Endothelial cell of hepatic sinusoid (primary cell): ENCODE results near the gene UCP2.

Experiments
- in situ Hi-C: cut with HindIII; loops from 2 replicates; pipeline ENCODE4 v1.10.0; 2017; ENCODE audit warnings: low sequenced_read_pairs

Gene UCP2

DNA sequence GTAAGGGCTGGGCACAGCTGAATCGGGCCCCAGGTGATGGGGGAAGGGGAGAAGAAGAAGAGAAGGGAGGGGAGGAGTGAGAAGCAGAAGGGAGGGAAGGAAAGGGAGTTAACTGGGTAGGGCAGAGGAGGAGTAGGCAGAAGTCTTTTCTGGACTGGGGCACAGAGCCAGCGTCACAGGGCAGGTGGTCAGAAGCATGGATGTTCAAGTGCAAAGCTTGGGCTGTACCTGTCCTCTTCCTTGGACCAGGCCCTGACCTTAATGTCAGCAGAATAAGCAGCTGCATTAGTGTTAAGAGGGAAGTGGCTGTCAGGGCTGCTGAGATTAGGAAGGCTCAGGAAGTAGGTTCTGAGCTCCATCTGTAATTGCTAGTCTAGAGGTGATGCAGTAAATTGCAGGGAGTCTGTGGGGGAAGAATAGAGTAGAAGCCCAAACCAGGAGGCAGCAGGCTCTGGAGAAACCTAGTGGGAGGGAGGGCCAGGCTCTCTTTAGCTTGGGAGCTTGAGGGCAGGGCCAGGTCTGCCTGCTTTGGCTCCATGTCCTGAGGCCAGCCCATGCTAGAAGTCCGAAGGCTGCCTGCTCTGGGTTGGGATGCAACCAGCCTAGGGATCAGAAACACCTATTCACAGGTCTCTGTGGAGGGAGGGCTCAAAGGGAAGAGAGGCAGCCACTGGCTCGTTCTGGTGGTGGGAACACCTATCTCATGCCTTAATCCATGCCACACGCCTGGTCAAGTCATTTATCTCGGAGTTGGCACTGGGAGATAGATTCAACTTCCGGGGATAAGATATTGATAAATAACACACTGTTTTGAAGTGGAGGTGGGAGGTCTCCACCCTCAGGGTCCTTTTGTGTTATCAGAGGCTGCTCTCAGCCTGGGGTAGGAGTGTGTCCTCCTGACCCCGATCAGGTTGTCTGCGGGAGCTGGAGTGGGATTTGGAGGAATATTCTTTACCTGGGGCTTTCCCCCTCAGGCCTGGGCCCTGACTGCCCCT, 28.0 kb upstream of the UCP2 start:
- in situ Hi-C loops: loop anchor here (5.0 kb wide), 1 partner anchor 62 kb away; no protein-coding TSS in a partner anchor

DNA sequence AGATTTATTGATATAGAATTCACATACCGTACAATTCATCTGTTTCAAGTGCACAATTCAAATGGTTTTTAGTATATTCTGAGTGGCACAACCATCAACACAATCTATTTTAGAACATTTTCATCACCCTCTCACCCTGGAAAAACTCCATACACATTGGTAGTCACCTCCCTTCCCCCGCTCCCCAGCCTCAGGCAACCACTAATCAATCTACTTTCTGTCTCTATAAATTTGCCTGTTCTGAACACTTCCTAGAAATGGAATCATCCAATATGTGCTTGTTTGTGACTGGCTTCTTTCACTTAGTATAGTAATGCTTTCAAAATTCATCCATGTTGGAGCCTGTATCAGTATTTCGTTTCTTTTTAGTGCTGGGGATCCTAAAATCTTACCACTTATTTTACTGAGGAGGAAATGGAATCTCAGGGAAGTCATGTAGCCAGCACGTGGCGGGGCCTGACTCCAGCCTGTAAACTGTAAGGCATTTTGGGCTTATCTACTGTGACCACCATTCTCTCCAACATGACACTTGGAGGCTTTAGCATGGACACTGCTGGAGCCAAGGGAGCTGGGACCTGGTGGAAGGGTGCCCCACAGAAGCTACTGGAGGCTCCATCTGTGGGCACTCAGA, 27.1 kb upstream of the UCP2 start:
- in situ Hi-C loops: loop anchor here (5.0 kb wide), 1 partner anchor 63 kb away; no protein-coding TSS in a partner anchor

DNA sequence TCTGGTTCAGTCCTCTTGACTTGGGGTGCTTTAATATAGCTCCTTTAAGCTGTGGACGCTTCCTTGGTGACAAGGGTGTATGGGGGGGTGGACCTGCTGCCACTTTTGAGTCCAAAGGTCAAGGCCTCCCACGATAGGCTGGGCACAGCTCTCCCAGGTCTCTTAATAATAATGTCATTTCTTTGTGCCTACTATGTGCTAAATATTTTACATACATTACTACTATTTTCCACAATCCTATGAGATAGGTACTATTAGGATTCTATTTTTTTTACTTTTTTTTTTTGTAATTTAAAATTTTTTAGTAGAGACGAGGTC, 26.5 kb upstream of the UCP2 start:
- in situ Hi-C loops: no loop called here

DNA sequence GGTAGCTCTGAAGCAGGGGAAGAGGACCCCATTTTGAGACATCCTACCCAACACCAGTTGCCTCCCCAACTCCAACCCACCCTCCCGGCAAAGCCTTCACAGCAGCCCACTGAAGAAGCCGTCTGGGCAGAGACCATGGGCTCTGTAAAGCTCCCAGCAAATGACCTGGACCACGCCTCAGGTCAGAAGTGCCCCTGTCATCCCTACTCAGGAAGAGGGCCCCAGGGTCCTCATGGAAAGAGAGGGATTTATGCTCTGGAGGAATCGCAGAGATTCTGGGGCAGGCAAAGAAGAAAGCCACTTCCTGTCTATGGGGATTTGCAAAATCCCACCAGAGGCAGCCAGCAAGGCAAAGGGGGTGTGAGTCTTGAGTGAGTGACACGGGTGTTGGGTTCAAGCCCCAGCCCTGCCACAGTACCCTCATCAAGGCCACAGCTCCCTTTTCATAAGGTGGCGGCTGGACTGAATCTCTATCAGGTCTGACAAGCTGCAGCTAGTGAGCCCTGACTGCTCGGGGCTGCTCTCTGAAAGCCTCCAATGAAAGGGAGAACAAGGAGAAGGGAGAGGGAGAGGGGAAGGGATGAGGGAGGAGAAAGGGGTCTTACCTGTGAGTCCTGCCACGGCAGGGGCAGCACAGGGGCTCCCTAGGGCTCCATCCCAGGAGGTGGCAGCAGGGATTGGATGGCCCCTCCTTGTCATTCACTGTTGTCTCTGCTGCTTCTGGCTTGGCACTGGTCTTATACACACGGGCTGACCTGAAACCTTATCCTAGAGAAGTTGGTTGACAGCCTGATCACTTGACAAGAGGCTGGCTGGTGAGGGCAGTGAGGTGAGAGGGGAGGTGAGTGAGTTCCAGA, 26.0 kb upstream of the UCP2 start, which contains the start of gene UCP3:
UCP3 (minus strand) TSS at position 713 of the 857 bp plus-strand sequence. CDS start 2,043 bp downstream, outside the sequence.
- in situ Hi-C loops: no loop called here

DNA sequence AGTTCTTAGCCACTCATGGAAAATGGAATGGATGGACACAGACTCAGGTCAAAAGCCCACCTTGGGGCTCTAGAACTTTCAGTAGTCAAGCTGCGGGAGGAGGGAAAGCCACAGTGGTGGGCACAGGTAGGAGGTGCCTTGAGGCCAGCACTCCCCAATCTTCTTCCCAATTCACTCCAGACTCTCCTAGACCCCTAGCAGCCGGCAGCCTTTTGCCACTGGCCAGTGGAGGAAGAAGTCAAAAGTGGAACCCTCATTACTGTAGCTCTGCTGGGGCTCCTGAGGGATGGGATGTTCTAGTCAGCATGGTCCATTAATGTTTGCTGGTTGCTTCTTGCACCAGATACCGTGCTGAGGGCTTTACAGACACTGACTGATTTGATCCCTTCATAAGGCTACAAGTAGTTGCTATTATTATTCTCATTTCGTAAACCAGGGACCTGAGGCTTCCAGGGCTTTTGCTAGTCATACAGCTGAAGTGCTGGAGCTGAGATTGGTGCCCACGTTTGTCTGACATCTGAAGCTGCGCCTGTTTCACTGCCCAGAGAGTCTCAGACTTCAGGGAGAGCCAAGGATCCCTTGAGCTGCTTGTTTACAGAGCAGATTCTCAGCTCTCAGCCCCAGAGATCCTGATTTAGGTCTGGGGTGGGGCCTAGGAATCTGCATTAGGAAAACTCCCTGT, 25.2 kb upstream of the UCP2 start:
- in situ Hi-C loops: no loop called here

DNA sequence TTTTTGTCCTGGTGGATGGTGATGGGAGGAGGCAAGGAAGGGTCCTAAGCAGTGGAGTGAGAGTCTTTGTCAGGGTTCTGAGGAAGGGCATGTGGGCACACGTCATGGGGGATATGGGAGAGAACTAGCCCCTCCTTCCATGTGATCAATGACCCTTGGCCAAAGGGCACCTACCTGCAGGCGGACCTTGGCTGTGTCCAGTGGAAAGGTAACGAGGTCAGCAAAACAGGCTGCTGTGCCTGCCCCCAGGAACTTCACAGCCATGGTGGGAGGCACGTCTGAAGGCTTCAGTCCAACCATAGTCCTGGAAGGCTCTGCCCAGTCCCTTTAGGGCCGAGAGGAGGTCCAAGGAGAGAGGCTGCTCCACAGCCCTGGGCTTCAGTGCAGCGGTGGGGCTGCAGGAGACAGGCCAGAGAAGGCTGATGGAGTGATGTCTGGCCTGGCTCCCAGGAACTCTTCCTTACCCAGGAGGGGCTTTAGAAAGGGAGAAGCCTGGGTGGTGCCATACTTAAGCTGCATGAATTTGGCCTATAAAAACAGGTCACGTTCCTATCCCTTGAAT, 24.2 kb upstream of the UCP2 start:
- in situ Hi-C loops: no loop called here

DNA sequence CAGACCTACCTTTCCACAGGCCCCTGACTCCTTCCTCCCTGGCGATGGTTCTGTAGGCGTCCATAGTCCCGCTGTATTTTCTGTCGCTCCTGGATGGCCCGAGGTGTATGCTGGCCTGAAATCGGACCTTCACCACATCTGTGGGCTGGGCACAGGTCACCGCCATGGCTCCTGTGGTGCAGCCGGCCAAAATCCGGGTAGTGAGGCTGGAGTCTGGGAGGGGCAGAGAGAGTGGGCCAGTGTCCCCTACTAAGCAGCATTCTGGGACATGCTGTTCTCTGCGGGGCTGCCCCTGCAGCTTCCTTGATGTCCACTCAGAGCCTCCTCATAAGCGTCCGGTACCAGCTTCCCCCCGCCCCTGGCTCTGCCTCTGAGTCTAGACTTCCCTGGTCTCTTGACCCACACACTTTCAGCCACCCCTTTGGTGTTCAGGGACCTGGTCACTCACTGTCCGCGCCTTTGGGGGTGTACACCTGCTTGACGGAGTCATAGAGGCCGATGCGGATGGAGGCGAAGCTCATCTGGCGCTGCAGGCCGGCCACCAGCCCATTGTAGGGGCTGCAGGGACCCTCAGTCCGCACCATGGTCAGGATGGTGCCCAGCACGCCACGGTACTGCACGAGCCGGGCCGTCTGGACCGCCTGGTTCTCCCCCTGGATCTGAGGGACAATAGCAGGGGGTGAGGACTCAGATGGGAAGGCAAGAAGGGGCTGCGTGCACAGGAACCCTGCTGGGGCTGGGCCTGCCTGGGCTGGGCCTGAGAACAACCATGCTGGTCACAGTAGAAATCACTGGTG, 23.3 kb upstream of the UCP2 start:
- in situ Hi-C loops: no loop called here

DNA sequence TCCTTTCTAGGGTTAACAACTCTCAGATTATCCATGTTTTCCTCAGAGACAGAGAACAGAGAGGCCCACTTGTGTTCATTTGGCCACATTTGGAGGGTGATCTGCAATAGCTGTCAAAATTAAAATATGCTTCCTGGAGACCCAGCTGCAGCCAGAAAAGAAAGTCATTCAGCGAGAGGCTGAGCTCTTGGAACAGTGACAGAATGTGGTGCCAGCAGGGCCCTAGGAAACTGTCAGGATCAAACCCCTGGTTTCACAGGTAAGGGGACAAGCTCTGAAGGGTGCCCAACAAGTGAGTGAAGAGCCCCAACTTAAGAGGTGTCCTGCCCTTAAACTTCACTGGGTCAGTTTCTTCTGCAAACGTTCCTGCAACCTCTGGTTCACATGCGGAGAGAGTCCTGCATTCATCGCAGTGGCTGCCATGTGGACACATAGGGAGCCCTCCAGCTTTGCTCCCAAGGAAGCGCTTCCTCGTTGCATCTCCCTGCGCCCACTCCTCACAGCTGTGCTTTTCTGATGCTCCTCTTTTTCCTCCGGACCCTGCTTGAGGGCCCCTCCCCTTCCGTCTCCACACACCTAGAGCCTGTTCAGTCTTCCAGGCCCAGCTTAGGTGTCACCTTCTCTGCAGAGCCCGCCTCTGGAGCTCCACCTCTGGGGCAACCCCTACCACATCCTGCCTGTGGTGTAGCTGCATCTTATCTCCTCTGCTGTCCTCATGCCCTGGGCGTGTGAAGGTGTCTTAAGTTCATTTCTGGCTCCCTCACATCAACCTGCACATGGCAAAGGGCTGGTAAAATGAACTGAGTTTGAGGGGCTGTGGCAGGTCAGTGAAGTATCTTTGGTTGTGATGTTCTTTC, 22.3 kb upstream of the UCP2 start:
- in situ Hi-C loops: no loop called here

DNA sequence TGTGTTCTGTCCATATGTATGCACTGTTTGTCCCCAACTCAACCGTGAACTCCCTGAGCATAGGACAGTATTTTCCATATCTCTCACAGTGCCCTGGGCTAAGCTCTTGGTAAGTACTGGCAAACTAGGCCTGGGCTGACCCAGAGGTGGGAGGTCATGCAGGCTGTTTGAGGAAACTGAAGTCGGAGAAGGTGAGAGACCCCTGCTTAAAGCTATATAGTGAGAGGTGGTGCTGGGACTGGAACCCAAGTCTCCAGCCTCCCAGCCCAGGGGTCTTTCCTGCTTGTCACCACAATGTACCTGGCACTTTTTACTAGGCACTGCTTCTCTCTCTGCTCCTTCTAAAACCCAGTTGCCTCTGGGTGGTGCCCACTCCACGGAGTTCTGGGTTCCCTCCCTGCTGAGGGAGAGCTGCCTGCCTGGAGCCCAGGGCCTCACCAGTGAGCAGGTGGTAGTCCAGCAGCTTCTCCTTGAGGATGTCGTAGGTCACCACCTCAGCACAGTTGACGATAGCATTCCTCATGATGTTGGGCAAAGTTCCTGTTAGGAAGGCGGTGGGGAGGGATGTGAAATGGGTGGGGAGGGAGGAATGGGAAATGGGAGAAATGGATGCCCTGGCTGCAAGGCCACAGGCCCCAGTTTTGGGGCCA, 21.5 kb upstream of the UCP2 start:
- in situ Hi-C loops: no loop called here

DNA sequence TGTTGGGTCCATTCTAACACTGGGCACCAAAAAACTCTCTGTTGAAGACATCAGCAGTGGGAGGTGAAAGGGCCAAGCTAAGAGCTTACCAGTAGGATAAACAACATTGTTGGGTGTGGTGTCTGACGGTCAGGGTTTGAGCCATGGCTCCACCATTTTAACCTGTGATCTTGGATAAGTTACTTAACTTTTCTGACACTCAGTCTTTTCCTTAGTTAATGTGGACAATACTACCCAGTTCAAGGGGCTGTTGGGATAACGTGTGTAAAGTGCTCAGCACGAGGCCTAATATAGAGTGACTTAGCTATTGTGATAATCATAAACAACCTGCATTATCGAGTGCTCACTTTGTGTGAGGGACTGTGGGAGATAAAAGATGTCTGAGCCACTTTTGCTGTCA, 20.2 kb upstream of the UCP2 start:
- in situ Hi-C loops: no loop called here

DNA sequence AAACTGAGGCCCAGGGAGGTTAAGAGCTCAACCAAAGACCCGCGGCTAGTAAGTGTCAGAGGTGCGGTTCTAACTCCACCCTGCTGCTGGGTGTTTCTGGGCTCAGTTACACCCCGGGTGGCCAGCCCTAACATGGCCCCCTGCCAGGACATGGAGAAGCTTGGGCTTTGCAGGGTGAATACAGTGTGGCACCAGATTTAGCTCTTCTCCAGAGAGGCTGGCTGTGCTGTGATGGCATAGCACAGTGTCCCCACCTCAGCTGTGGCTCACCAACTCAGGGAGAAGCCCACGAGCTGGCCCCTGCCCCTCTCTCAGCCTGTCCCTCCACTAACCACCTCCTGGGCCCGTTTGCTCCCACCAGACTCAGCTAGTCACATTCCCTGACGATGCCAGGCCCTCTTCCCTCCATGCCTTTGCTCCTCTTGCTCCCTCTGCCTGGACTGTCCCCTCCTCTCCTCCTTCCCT, 19.2 kb upstream of the UCP2 start:
- in situ Hi-C loops: no loop called here

DNA sequence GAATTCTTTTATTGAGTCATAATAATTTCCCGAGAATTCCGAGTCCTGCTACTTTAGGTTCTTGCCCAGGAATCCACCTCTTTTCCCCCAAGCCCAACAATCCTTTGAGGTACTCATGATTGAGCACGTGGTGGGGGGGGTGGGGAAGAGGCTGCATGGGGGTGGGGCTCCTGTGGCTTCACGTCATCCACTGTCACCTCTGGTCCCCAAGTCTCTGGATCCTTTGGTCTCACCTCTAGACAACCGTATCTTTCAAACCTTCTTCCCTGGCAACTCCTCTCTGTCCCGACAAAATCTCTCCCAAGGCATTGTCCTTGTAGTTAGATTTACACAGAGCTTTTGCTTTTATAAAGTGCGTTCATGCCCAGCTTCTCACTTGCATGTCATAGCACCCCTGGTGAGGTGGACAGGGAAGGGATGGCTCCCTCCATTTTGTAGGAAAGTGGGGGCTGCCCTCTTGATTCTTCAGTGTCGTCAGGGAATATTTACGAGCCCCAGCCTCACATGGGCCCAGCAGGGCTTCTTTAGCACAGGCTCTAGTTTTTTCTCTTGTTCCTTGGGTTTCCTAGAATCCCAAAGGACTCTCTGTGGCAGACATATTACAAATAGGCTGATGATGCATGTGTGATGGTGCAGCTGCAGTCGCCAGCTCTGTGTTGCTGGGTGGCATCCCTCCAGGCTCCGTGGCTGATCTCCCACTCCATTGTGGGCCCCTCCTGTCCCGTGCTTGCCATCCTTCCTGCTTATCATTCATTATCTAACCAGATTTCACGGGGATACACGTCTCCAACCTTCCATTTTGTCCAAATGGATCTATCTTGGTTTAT, 17.9 kb upstream of the UCP2 start:
- in situ Hi-C loops: no loop called here

DNA sequence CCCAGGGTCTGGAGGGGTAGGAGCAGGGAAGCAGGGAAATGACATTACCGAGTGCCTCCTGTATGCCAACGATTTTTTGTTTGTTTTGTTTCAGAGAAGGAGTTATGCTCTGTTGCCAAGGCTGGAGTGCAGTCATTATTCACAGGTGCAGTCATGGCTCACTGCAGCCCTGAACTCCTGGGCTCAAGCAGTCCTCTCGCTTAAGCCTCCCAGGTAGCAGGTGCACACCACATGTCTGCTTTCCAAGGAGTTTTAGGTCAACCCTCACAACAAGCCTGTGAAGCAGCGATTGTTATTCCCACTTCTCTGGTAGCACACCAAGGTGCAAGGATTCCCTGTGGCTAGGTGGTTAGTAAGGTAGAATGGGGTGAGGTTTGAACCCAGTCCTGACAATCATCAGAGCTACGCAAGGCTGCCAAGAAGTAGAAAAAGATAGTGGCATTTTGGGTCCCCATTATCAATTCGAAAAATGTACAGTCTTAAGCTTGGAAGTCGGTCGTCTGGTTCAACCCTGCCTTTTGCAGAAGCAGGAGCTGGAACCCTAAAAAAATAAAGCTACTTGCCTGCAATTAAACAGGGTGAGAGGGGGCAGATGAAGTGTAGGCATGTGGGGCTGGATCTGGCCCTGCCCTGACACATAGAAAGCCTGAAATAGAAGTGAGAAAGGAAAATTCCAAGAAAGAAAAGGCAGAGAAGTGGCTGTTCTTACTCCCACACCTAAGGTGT, 17.1 kb upstream of the UCP2 start:
- in situ Hi-C loops: no loop called here

DNA sequence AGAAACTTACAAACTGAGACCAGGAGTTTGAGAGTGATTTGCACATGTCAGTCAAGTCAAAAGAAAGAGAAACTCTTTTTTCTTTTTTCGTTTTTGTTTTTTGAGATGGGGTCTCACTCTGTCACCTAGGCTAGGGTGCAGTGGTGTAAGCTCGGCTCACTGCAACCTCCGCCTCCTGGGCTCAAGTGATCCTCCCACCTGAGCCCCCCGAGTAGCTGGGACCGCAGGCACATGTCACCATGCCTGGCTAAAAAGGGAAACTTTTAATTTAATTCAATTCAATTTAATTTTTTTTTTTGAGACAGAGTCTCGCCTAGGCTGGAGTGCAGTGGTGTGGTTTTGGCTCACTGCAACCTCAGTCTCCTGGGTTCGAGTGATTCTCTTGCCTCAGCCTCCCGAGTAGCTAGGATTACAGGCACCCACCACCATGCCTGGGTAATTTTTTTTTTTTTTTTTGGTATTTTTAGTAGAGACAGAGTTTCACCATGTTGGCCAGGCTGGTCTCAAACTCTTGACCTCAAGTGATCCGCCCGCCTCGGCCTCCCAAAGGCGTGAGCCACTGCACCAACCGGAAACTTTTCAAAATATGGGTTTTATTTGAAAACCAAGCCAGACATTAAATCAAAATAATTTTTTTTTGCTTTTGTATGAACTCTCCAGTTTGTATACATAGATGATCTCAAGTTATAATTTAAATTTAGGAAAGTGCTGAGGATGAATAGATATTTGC, 16.4 kb upstream of the UCP2 start:
- in situ Hi-C loops: no loop called here

DNA sequence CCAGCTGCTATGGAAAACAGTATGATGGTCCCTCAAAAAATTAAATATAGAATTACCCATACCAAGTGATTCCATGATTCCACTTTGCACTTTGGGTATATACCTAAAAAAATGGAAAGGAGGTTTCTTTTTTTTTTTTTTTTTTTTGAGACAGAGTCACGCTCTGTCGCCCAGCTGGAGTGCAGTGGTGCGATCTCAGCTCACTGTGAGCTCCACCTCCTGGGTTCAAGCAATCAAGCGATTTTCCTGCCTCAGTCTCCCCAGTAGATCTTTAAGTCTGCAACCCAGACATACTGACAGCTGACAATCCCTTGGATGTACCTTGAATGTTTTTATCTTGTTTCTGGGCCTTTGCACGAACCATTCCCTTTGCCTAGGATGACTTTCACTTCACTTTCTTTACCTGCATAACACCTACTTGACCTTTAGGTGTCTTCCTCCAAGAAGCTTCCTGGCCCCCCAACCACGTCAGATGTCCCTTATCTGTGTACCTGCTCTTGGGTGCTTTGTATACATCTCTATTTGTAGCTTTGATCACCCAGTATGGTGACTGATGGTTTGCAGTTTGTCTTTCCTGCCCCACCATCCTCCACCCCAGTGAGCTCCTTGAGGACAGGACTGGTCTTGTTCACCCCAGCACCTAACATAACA, 14.6 kb upstream of the UCP2 start:
- in situ Hi-C loops: no loop called here
